Fibroblast of skin of right quadriceps (primary cell): ENCODE measurements around the gene TRAF2.

Source experiments
- DNase-seq: peaks from one replicate; pipeline ENCODE4 v3.0.0-alpha.2; 2013

Gene TRAF2

GRCh38 chr9:136886610-136887597 lies 588 bp downstream of the TRAF2 start:
- DNase-seq: peak; percentile 18

- no peak for DNase-seq
Measured at GRCh38 chr9:136888454-136888853, 2.1 kb downstream of the TRAF2 start.

- no peak for DNase-seq
Measured at GRCh38 chr9:136889858-136890257, 3.5 kb downstream of the TRAF2 start.

- no peak for DNase-seq
Measured at GRCh38 chr9:136890661-136891060, 4.3 kb downstream of the TRAF2 start.

GRCh38 chr9:136896027-136896426 lies 9.7 kb downstream of the TRAF2 start:
- DNase-seq: no peak

GRCh38 chr9:136898483-136899100 lies 12.3 kb downstream of the TRAF2 start:
- DNase-seq: no peak

GRCh38 chr9:136899196-136899595 lies 12.9 kb downstream of the TRAF2 start:
- DNase-seq: no peak

GRCh38 chr9:136900556-136900955 lies 14.2 kb downstream of the TRAF2 start:
- DNase-seq: no peak

GRCh38 chr9:136900988-136901515 lies 14.7 kb downstream of the TRAF2 start:
- DNase-seq: no peak

- no peak for DNase-seq
Measured at GRCh38 chr9:136901516-136902258, 15.4 kb downstream of the TRAF2 start.

GRCh38 chr9:136902259-136902821 lies 16.0 kb downstream of the TRAF2 start:
- DNase-seq: no peak

- DNase-seq: no peak
Measured at GRCh38 chr9:136903041-136903554, 16.8 kb downstream of the TRAF2 start.

- no peak for DNase-seq
Measured at GRCh38 chr9:136906266-136906665, 19.9 kb downstream of the TRAF2 start.

GRCh38 chr9:136907011-136907914 lies 20.9 kb downstream of the TRAF2 start:
- no peak for DNase-seq

- no peak for DNase-seq
Measured at GRCh38 chr9:136910197-136910900, 24.0 kb downstream of the TRAF2 start.

GRCh38 chr9:136910901-136911245 lies 24.6 kb downstream of the TRAF2 start:
- no peak for DNase-seq

GRCh38 chr9:136913701-136914438 lies 27.6 kb downstream of the TRAF2 start:
- no peak for DNase-seq

GRCh38 chr9:136915632-136916329 lies 29.5 kb downstream of the TRAF2 start:
- no peak for DNase-seq
